ENCODE measurements around the gene OGDH.

DNA sequence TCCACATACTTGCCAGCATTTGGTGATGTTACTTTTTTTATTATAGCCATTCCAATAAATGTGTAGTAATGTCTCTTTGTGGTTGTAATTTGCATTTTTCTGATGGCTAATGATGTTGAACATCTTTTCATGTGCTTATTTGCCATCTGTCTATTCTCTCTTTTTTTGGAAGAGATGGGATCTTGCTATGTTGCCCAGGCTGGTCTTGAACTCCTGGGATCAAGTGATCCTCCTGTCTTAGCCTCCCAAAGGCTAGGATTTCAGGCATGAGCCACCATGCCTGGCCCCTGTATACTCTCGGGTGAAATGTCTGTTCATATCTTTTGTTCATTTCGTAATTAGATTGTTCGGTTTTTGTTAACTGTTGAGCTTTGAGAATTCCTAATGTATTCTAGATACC, 3.4 kb downstream of the OGDH start:
- TF ChIP-seq ZNF274 (IDR thresholded peaks at IDR 0.05; ENCODE audit: low read length) = no peak
- no peak for TF ChIP-seq ZNF274 (tag by site-specific recombination; IDR thresholded peaks at IDR 0.05; ENCODE audit: borderline replicate concordance)
- TF ChIP-seq, protein P1, sequence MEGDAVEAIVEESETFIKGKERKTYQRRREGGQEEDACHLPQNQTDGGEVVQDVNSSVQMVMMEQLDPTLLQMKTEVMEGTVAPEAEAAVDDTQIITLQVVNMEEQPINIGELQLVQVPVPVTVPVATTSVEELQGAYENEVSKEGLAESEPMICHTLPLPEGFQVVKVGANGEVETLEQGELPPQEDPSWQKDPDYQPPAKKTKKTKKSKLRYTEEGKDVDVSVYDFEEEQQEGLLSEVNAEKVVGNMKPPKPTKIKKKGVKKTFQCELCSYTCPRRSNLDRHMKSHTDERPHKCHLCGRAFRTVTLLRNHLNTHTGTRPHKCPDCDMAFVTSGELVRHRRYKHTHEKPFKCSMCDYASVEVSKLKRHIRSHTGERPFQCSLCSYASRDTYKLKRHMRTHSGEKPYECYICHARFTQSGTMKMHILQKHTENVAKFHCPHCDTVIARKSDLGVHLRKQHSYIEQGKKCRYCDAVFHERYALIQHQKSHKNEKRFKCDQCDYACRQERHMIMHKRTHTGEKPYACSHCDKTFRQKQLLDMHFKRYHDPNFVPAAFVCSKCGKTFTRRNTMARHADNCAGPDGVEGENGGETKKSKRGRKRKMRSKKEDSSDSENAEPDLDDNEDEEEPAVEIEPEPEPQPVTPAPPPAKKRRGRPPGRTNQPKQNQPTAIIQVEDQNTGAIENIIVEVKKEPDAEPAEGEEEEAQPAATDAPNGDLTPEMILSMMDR (tag by site-specific recombination; IDR thresholded peaks at IDR 0.05) = no peak
- TF ChIP-seq, protein P2, sequence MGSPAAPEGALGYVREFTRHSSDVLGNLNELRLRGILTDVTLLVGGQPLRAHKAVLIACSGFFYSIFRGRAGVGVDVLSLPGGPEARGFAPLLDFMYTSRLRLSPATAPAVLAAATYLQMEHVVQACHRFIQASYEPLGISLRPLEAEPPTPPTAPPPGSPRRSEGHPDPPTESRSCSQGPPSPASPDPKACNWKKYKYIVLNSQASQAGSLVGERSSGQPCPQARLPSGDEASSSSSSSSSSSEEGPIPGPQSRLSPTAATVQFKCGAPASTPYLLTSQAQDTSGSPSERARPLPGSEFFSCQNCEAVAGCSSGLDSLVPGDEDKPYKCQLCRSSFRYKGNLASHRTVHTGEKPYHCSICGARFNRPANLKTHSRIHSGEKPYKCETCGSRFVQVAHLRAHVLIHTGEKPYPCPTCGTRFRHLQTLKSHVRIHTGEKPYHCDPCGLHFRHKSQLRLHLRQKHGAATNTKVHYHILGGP (tag by site-specific recombination; IDR thresholded peaks at IDR 0.05) = no peak
- TF ChIP-seq SETDB1 (IDR thresholded peaks at IDR 0.05; ENCODE audit: insufficient read length, low read length) = no peak
- TF ChIP-seq, protein P3, sequence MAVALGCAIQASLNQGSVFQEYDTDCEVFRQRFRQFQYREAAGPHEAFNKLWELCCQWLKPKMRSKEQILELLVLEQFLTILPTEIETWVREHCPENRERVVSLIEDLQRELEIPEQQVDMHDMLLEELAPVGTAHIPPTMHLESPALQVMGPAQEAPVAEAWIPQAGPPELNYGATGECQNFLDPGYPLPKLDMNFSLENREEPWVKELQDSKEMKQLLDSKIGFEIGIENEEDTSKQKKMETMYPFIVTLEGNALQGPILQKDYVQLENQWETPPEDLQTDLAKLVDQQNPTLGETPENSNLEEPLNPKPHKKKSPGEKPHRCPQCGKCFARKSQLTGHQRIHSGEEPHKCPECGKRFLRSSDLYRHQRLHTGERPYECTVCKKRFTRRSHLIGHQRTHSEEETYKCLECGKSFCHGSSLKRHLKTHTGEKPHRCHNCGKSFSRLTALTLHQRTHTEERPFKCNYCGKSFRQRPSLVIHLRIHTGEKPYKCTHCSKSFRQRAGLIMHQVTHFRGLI (tag by site-specific recombination; IDR thresholded peaks at IDR 0.05) = no peak
- no peak for TF ChIP-seq RBAK (tag by site-specific recombination; IDR thresholded peaks at IDR 0.05)
- TF ChIP-seq KLF1 (tag by site-specific recombination; IDR thresholded peaks at IDR 0.05) = no peak
